Kidney (tissue), 14 donors: Measurements from ENCODE around the gene ABHD17A. TPM values are rescaled to one million over a fixed set of nuclear protein-coding genes. Genes with fewer than 3 reads are reported as not detected.

Experiments used
- DNase-seq, 5 donors: peaks; one replicate each; pipeline ENCODE4 v3.0.0-alpha.2; 2013 to 2020
- FAIRE-seq: peaks from 2 replicates; lab custom pipeline; 2012; peaks lifted over from hg19 to GRCh38; lab: Jason Lieb, UNC
- H3K27ac ChIP-seq, 2 donors: one replicate each; pipeline ENCODE4 v1.7.0; 2013; ENCODE audit warnings: low read depth in 2 of 2, low read length in 2 of 2, inconsistent platforms in 1 of 2
- H3K27me3 ChIP-seq: one replicate; pipeline ENCODE4 v1.7.1; 2013; ENCODE audit warnings: low read length, inconsistent platforms; ENCODE audit not compliant: control insufficient read depth, insufficient read depth
- H3K36me3 ChIP-seq, 3 donors: one replicate each; pipeline versions ENCODE4 v1.7.0 to v1.7.1; 2013; ENCODE audit warnings: low read length in 3 of 3, control low read depth in 1 of 3, inconsistent platforms in 1 of 3; ENCODE audit not compliant: insufficient read depth in 3 of 3, control insufficient read depth in 2 of 3
- H3K4me1 ChIP-seq, 3 donors: one replicate each; pipeline versions ENCODE4 v1.7.0 to v1.7.1; 2013; ENCODE audit warnings: low read length in 3 of 3, inconsistent platforms in 1 of 3, low read depth in 1 of 3; ENCODE audit not compliant: control insufficient read depth in 2 of 3, insufficient read depth in 2 of 3
- H3K4me3 ChIP-seq, 3 donors: one replicate each; pipeline versions ENCODE4 v1.7.0 to v1.8.1; 2013; ENCODE audit warnings: low read length in 3 of 3, control low read depth in 1 of 3, inconsistent platforms in 1 of 3
- H3K9ac ChIP-seq, 3 donors: one replicate each; pipeline versions ENCODE4 v1.7.0 to v1.7.1; 2013; ENCODE audit warnings: low read length in 3 of 3, control low read depth in 1 of 3, inconsistent platforms in 1 of 3
- H3K9me3 ChIP-seq, 3 donors: one replicate each; pipeline versions ENCODE4 v1.7.0 to v1.7.1; 2013; ENCODE audit warnings: low read length in 3 of 3, control low read depth in 1 of 3, inconsistent platforms in 1 of 3; ENCODE audit not compliant: control insufficient read depth in 2 of 3, insufficient read depth in 1 of 3
- CTCF ChIP-seq: IDR thresholded peaks from 3 replicates; pipeline ENCODE4 v1.5.1; 2012; ENCODE audit warnings: mild to moderate bottlenecking, moderate library complexity, borderline replicate concordance; ENCODE audit not compliant: insufficient read depth; ENCODE audit errors: extremely low read depth
- intact Hi-C: fragments of 100-400 bp; cut with DNase I; formaldehyde crosslinking; loops from one replicate; pipeline ENCODE4 v1.11.1; 2022
- polyA plus RNA-seq: library from polyadenylated mRNA; stranded (reverse); fragments of 350-450 nt; fragmentation: Illumina TruSeq; extraction: RNeasy Lipid Tissue Mini Kit (QIAGEN cat#74804); gene quantifications from one replicate; pipeline ENCODE4 v1.2.3, GENCODE V29; 2014; ENCODE audit warnings: low read depth, low replicate concordance; ENCODE audit not compliant: insufficient read depth
- total RNA-seq: library from RNA; stranded (reverse); fragmentation: NEBNext Ultra II Directional; extraction: Animal tissue kit (Norgen Biotek cat#: 25700); gene quantifications from one replicate; pipeline ENCODE4 v1.2.1, GENCODE V29; 2021
- donor health status: control.
- donor health status: control.
- donor health status: control.
- donor health status: control.
- donor health status: control.
- donor health status: DM: yes; HTN: yes; CAD: no.
- donor health status: Normal renal cell carcinoma (clear cell type).

Gene ABHD17A
- total and polyA plus RNA-seq, 2 donors from 2014 or later: 63.8 to 65.1 TPM

GRCh38 chr19:1862068-1862423 is 23.2 kb downstream of the ABHD17A start:
- Histone ChIP-seq H3K9ac (peak overlapping the region in 2 of 3 donors; percentile 6 to 46), H3K36me3 (no peaks in the 10 kb centered on the region), H3K4me1 (peaks cover 0 to 29% (median 16%) of the 10 kb centered on the region in 3 donors), H3K4me3 (peak overlapping the region in 2 of 3 donors; percentile 50 to 69), H3K27me3 (no peaks in the 10 kb centered on the region), H3K9me3 (no peaks in the 10 kb centered on the region), H3K27ac (peak overlapping the region in 1 of 2 donors; percentile 51)
- no peak for TF ChIP-seq CTCF
- FAIRE-seq (no peak), DNase-seq (peak in 2 of 5 donors; percentile 70 to 86)
- intact Hi-C loops: no loop called here

- intact Hi-C loops: no loop called here
- Histone ChIP-seq H3K27ac (peak overlapping the region in 1 of 2 donors; percentile 51), H3K4me3 (peak overlapping the region in 2 of 3 donors; percentile 50 to 69), H3K27me3 (no peaks in the 10 kb centered on the region), H3K9ac (peak overlapping the region in 2 of 3 donors; percentile 6 to 46), H3K4me1 (peaks cover 0 to 31% (median 16%) of the 10 kb centered on the region in 3 donors), H3K36me3 (no peaks in the 10 kb centered on the region), H3K9me3 (no peaks in the 10 kb centered on the region)
- FAIRE-seq (no peak), DNase-seq (peak in 2 of 5 donors; percentile 42 to 85)
- no peak for TF ChIP-seq CTCF
Measured at GRCh38 chr19:1861599-1862031, 23.7 kb downstream of the ABHD17A start.

GRCh38 chr19:1860821-1861598 is 24.3 kb downstream of the ABHD17A start:
- no peak for TF ChIP-seq CTCF
- no peak overlapping the region for H3K9ac ChIP-seq
- intact Hi-C loops: no loop called here
- FAIRE-seq: no peak
- peak overlapping the region in 1 of 3 donors; percentile 1 for H3K4me3 ChIP-seq
- no peaks in the 10 kb centered on the region for H3K9me3 ChIP-seq
- peaks cover 0 to 34% (median 16%) of the 10 kb centered on the region in 3 donors for H3K4me1 ChIP-seq
- H3K27me3 ChIP-seq: no peaks in the 10 kb centered on the region
- no peaks in the 10 kb centered on the region for H3K36me3 ChIP-seq
- H3K27ac ChIP-seq: no peak overlapping the region
- peak in 1 of 5 donors; percentile 29 for DNase-seq
